Testis (tissue), 2 donors: ENCODE data around the gene ENPEP.

ENCODE experiments used
- POLR2A ChIP-seq: fragments of 450-650 bp; IDR thresholded peaks from one replicate; pipeline ENCODE4 v1.6.1; 2017; ENCODE audit warnings: antibody characterized with exemption, mild to moderate bottlenecking, moderate library complexity
- TF ChIP-seq, protein P1 (sequence below), 3 experiments: fragments of 450-650 bp in 2 of 3; fragments of 200-600 bp in 1 of 3; sonication (generic) in 1 of 3; IDR thresholded peaks; one replicate each; pipeline ENCODE4 v1.5.1; 2016 to 2019; ENCODE audit warnings: antibody characterized with exemption in 3 of 3, mild to moderate bottlenecking in 2 of 3, moderate library complexity in 1 of 3

- TF ChIP-seq, protein P1, sequence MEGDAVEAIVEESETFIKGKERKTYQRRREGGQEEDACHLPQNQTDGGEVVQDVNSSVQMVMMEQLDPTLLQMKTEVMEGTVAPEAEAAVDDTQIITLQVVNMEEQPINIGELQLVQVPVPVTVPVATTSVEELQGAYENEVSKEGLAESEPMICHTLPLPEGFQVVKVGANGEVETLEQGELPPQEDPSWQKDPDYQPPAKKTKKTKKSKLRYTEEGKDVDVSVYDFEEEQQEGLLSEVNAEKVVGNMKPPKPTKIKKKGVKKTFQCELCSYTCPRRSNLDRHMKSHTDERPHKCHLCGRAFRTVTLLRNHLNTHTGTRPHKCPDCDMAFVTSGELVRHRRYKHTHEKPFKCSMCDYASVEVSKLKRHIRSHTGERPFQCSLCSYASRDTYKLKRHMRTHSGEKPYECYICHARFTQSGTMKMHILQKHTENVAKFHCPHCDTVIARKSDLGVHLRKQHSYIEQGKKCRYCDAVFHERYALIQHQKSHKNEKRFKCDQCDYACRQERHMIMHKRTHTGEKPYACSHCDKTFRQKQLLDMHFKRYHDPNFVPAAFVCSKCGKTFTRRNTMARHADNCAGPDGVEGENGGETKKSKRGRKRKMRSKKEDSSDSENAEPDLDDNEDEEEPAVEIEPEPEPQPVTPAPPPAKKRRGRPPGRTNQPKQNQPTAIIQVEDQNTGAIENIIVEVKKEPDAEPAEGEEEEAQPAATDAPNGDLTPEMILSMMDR (IDR thresholded peaks at IDR 0.05): no peak
- TF ChIP-seq POLR2A: no peak
Measured at GRCh38 chr4:110611968-110612447, 136.1 kb downstream of the ENPEP start.
